ENCODE results near the gene EXOSC1.

DNA sequence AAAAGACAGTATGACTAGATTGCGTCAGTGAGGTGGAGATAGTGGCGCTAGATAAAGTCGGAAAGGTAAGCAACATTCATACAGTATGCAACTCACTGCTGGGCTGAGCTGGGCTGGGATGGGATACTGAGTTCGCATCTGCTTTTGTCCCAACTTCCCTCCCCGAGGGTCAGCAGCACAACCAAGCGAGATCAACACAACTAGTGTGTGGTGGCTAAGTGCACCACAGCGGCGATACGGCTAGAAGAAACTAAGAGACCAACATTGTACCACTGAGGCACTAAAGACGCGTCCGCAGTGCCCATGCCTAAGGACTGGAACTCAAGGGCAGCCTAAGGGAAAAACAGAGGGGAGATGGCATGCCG, 467 bp downstream of the EXOSC1 start:
- TF ChIP-seq, protein P1, sequence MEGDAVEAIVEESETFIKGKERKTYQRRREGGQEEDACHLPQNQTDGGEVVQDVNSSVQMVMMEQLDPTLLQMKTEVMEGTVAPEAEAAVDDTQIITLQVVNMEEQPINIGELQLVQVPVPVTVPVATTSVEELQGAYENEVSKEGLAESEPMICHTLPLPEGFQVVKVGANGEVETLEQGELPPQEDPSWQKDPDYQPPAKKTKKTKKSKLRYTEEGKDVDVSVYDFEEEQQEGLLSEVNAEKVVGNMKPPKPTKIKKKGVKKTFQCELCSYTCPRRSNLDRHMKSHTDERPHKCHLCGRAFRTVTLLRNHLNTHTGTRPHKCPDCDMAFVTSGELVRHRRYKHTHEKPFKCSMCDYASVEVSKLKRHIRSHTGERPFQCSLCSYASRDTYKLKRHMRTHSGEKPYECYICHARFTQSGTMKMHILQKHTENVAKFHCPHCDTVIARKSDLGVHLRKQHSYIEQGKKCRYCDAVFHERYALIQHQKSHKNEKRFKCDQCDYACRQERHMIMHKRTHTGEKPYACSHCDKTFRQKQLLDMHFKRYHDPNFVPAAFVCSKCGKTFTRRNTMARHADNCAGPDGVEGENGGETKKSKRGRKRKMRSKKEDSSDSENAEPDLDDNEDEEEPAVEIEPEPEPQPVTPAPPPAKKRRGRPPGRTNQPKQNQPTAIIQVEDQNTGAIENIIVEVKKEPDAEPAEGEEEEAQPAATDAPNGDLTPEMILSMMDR (IDR thresholded peaks at IDR 0.05): no peak
- no peak for TF ChIP-seq POLR2A (IDR thresholded peaks at IDR 0.05)
- TF ChIP-seq POLR2AphosphoS5 (IDR thresholded peaks at IDR 0.05): no peak

All from prostate gland (tissue), 2 donors.